ENCODE results near the gene LCE6A. TPM values are rescaled to one million over a fixed set of nuclear protein-coding genes. Genes with fewer than 3 reads are reported as not detected.
A peak's percentile ranks its signal among the peaks of the same experiment; 100 is the strongest.

The LCE6A gene
- total and polyA plus RNA-seq, 3 donors from 2014 or later, result not detected

GRCh38 chr1:152870831-152871730 lies 28.4 kb downstream of the LCE6A start:
- intact Hi-C loops (cut with DNase I; ENCODE audit: low total_unique reads), result no loop called here
- WGBS, 2 donors, result 32 to 41% methylated on average over 12 to 17 of the region's 17 CpGs
- DNase-seq, result peak; percentile 47
- H3K4me3 ChIP-seq, result no peak overlapping the region
- H3K27me3 ChIP-seq, result no peaks in the 10 kb centered on the region
- no peak overlapping the region for H3K27ac ChIP-seq
- H3K9me3 ChIP-seq, result no peaks in the 10 kb centered on the region
- H3K36me3 ChIP-seq (ENCODE audit: low read depth, missing control alignments), result no peaks in the 10 kb centered on the region
- H3K4me1 ChIP-seq, result no peaks in the 10 kb centered on the region
- TF ChIP-seq, protein P1, sequence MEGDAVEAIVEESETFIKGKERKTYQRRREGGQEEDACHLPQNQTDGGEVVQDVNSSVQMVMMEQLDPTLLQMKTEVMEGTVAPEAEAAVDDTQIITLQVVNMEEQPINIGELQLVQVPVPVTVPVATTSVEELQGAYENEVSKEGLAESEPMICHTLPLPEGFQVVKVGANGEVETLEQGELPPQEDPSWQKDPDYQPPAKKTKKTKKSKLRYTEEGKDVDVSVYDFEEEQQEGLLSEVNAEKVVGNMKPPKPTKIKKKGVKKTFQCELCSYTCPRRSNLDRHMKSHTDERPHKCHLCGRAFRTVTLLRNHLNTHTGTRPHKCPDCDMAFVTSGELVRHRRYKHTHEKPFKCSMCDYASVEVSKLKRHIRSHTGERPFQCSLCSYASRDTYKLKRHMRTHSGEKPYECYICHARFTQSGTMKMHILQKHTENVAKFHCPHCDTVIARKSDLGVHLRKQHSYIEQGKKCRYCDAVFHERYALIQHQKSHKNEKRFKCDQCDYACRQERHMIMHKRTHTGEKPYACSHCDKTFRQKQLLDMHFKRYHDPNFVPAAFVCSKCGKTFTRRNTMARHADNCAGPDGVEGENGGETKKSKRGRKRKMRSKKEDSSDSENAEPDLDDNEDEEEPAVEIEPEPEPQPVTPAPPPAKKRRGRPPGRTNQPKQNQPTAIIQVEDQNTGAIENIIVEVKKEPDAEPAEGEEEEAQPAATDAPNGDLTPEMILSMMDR (IDR thresholded peaks at IDR 0.05), result peak in 2 of 3 experiments; percentile 46 to 58
- no peak for TF ChIP-seq POLR2A (IDR thresholded peaks at IDR 0.05)

GRCh38 chr1:152871731-152872126 lies 29.1 kb downstream of the LCE6A start:
- H3K27me3 ChIP-seq, result no peaks in the 10 kb centered on the region
- no peaks in the 10 kb centered on the region for H3K9me3 ChIP-seq
- intact Hi-C loops (cut with DNase I; ENCODE audit: low total_unique reads), result no loop called here
- no peaks in the 10 kb centered on the region for H3K36me3 ChIP-seq (ENCODE audit: low read depth, missing control alignments)
- no peak overlapping the region for H3K27ac ChIP-seq
- 62 to 72% methylated on average over 6 of the region's 6 CpGs for WGBS, 2 donors
- TF ChIP-seq, protein P1 (IDR thresholded peaks at IDR 0.05), result no peak
- TF ChIP-seq POLR2A (IDR thresholded peaks at IDR 0.05), result no peak
- H3K4me1 ChIP-seq, result no peaks in the 10 kb centered on the region
- DNase-seq, result no peak
- H3K4me3 ChIP-seq, result no peak overlapping the region

GRCh38 chr1:152873495-152873894 lies 30.8 kb downstream of the LCE6A start:
- H3K4me1 ChIP-seq, result no peaks in the 10 kb centered on the region
- no peak overlapping the region for H3K27ac ChIP-seq
- H3K9me3 ChIP-seq, result no peaks in the 10 kb centered on the region
- TF ChIP-seq, protein P1 (IDR thresholded peaks at IDR 0.05), result no peak
- no peak for TF ChIP-seq POLR2A (IDR thresholded peaks at IDR 0.05)
- no peak overlapping the region for H3K4me3 ChIP-seq
- no peaks in the 10 kb centered on the region for H3K27me3 ChIP-seq
- DNase-seq, result no peak
- H3K36me3 ChIP-seq (ENCODE audit: low read depth, missing control alignments), result no peaks in the 10 kb centered on the region
- intact Hi-C loops (cut with DNase I; ENCODE audit: low total_unique reads), result no loop called here

- TF ChIP-seq POLR2A (IDR thresholded peaks at IDR 0.05), result no peak
- TF ChIP-seq, protein P1 (IDR thresholded peaks at IDR 0.05), result no peak
- 86 to 100% methylated on average over 1 of the region's 1 CpG for WGBS, 2 donors
- H3K27me3 ChIP-seq, result no peaks in the 10 kb centered on the region
- no peaks in the 10 kb centered on the region for H3K9me3 ChIP-seq
- no peak overlapping the region for H3K27ac ChIP-seq
- intact Hi-C loops (cut with DNase I; ENCODE audit: low total_unique reads), result no loop called here
- no peaks in the 10 kb centered on the region for H3K4me1 ChIP-seq
- no peak overlapping the region for H3K4me3 ChIP-seq
- H3K36me3 ChIP-seq (ENCODE audit: low read depth, missing control alignments), result no peaks in the 10 kb centered on the region
- DNase-seq, result no peak
Measured at GRCh38 chr1:152876827-152877226, 34.2 kb downstream of the LCE6A start.

- intact Hi-C loops (cut with DNase I; ENCODE audit: low total_unique reads), result no loop called here
- no peak within 1 kb of the TSS for H3K27ac ChIP-seq
- H3K27me3 ChIP-seq, result no peaks in the 10 kb centered on the region
- H3K36me3 ChIP-seq (ENCODE audit: low read depth, missing control alignments), result no peaks in the 10 kb centered on the region
- peak; percentile 66 for DNase-seq
- no peak within 1 kb of the TSS for H3K4me3 ChIP-seq
- 20 to 33% methylated on average over 1 of the region's 1 CpG for WGBS, 2 donors
- no peaks in the 10 kb centered on the region for H3K9me3 ChIP-seq
- TF ChIP-seq, protein P1 (IDR thresholded peaks at IDR 0.05), result peak in 1 of 3 experiments; percentile 19
- no peak for TF ChIP-seq POLR2A (IDR thresholded peaks at IDR 0.05)
- no peaks in the 10 kb centered on the region for H3K4me1 ChIP-seq
Measured at GRCh38 chr1:152878042-152878441, 35.4 kb downstream of the LCE6A start, which contains the start of gene SMCP. SMCP (plus strand) TSS chr1:152878322; CDS start chr1:152884423, 6,101 bp downstream.

All from testis (tissue), 3 donors.